ENCODE measurements around the gene AS3MT.

The AS3MT gene

GRCh38 chr10:102941401-102941800 is 72.1 kb downstream of the AS3MT start:
- Histone ChIP-seq H3K36me3 (ENCODE audit: control insufficient read depth in 2 of 2, insufficient read depth in 1 of 2, low read length in 2 of 2) (no peaks in the 10 kb centered on the region; a peak in 1 of 3 replicates), H3K4me1 (ENCODE audit: control insufficient read depth, insufficient read depth, low read length) (peaks cover 17% of the 10 kb centered on the region; the same call in 1 of the 2 replicates), H3K27ac (ENCODE audit: extremely low read depth, low read depth, low read length) (no peak overlapping the region), H3K9me3 (ENCODE audit: control insufficient read depth, insufficient read depth, low read depth, low read length) (no peaks in the 10 kb centered on the region), H3K4me3 (ENCODE audit: low read depth, low read length) (no peak overlapping the region)
- no peak for TF ChIP-seq ZNF274 (IDR thresholded peaks at IDR 0.05; ENCODE audit: low read length)
- no peak for TF ChIP-seq ZNF274 (tag by site-specific recombination; IDR thresholded peaks at IDR 0.05; ENCODE audit: borderline replicate concordance)
- TF ChIP-seq ZNF701 (tag by site-specific recombination; IDR thresholded peaks at IDR 0.05), result no peak
- no peak for TF ChIP-seq ZNF510 (tag by site-specific recombination; IDR thresholded peaks at IDR 0.05; ENCODE audit: insufficient replicate concordance)
- no peak for TF ChIP-seq ZBTB6 (tag by site-specific recombination; IDR thresholded peaks at IDR 0.05)
- TF ChIP-seq ZNF777 (tag by site-specific recombination; IDR thresholded peaks at IDR 0.05; ENCODE audit: borderline replicate concordance), result no peak
- no peak for TF ChIP-seq ZNF112 (tag by site-specific recombination; IDR thresholded peaks at IDR 0.05)
- TF ChIP-seq ZNF514 (tag by site-specific recombination; IDR thresholded peaks at IDR 0.05), result no peak
- TF ChIP-seq, protein P1, sequence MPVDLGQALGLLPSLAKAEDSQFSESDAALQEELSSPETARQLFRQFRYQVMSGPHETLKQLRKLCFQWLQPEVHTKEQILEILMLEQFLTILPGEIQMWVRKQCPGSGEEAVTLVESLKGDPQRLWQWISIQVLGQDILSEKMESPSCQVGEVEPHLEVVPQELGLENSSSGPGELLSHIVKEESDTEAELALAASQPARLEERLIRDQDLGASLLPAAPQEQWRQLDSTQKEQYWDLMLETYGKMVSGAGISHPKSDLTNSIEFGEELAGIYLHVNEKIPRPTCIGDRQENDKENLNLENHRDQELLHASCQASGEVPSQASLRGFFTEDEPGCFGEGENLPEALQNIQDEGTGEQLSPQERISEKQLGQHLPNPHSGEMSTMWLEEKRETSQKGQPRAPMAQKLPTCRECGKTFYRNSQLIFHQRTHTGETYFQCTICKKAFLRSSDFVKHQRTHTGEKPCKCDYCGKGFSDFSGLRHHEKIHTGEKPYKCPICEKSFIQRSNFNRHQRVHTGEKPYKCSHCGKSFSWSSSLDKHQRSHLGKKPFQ (tag by site-specific recombination; IDR thresholded peaks at IDR 0.05), result no peak
- CTCF ChIA-PET, result no interaction called here
- POLR2A ChIA-PET, result no interaction called here

GRCh38 chr10:102945449-102945848 is 76.2 kb downstream of the AS3MT start:
- H3K27ac ChIP-seq (ENCODE audit: extremely low read depth, low read depth, low read length), result no peak overlapping the region; the same call in 1 of the 2 replicates
- peaks cover 12% of the 10 kb centered on the region; the same call in 1 of the 2 replicates for H3K4me1 ChIP-seq (ENCODE audit: control insufficient read depth, insufficient read depth, low read length)
- H3K36me3 ChIP-seq (ENCODE audit: control insufficient read depth in 2 of 2, insufficient read depth in 1 of 2, low read length in 2 of 2), result no peaks in the 10 kb centered on the region; a peak in 1 of 3 replicates
- TF ChIP-seq SP7 (tag by site-specific recombination; IDR thresholded peaks at IDR 0.05) (no peak), PRDM1 (tag by site-specific recombination; IDR thresholded peaks at IDR 0.05) (peak; percentile 45; the same call in 1 of the 2 replicates), ZNF274 (IDR thresholded peaks at IDR 0.05; ENCODE audit: low read length) (no peak), ZNF274 (tag by site-specific recombination; IDR thresholded peaks at IDR 0.05; ENCODE audit: borderline replicate concordance) (no peak), MYNN (tag by site-specific recombination; IDR thresholded peaks at IDR 0.05; ENCODE audit: borderline replicate concordance) (no peak), GLIS1 (tag by site-specific recombination; IDR thresholded peaks at IDR 0.05) (peak; percentile 55), OSR2 (tag by site-specific recombination; IDR thresholded peaks at IDR 0.05) (no peak)
- TF ChIP-seq, protein P2, sequence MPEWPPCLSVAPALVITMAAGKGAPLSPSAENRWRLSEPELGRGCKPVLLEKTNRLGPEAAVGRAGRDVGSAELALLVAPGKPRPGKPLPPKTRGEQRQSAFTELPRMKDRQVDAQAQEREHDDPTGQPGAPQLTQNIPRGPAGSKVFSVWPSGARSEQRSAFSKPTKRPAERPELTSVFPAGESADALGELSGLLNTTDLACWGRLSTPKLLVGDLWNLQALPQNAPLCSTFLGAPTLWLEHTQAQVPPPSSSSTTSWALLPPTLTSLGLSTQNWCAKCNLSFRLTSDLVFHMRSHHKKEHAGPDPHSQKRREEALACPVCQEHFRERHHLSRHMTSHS (tag by site-specific recombination; IDR thresholded peaks at IDR 0.05), result no peak
- TF ChIP-seq, protein P3, sequence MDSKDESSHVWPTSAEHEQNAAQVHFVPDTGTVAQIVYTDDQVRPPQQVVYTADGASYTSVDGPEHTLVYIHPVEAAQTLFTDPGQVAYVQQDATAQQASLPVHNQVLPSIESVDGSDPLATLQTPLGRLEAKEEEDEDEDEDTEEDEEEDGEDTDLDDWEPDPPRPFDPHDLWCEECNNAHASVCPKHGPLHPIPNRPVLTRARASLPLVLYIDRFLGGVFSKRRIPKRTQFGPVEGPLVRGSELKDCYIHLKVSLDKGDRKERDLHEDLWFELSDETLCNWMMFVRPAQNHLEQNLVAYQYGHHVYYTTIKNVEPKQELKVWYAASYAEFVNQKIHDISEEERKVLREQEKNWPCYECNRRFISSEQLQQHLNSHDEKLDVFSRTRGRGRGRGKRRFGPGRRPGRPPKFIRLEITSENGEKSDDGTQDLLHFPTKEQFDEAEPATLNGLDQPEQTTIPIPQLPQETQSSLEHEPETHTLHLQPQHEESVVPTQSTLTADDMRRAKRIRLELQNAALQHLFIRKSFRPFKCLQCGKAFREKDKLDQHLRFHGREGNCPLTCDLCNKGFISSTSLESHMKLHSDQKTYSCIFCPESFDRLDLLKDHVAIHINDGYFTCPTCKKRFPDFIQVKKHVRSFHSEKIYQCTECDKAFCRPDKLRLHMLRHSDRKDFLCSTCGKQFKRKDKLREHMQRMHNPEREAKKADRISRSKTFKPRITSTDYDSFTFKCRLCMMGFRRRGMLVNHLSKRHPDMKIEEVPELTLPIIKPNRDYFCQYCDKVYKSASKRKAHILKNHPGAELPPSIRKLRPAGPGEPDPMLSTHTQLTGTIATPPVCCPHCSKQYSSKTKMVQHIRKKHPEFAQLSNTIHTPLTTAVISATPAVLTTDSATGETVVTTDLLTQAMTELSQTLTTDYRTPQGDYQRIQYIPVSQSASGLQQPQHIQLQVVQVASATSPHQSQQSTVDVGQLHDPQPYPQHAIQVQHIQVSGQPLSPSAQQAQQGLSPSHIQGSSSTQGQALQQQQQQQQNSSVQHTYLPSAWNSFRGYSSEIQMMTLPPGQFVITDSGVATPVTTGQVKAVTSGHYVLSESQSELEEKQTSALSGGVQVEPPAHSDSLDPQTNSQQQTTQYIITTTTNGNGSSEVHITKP (tag by site-specific recombination; IDR thresholded peaks at IDR 0.05), result 0 out of 2 replicates have a peak, but pooled peaks have one; percentile 16
- ChIA-PET POLR2A (no interaction called here), CTCF (interaction anchor here (0.6 to 0.7 kb wide), 4 partner anchors 147 to 550 kb away, joined by 3 to 9 read pairs (median 6); no protein-coding TSS in a partner anchor)
- no peaks in the 10 kb centered on the region for H3K9me3 ChIP-seq (ENCODE audit: control insufficient read depth, insufficient read depth, low read depth, low read length)
- no peak overlapping the region for H3K4me3 ChIP-seq (ENCODE audit: low read depth, low read length)
